ENCODE measurements around the gene PRMT7.

- no peak for TF ChIP-seq CTCF (IDR thresholded peaks at IDR 0.05)
- TF ChIP-seq POLR2AphosphoS5 (IDR thresholded peaks at IDR 0.05; ENCODE audit: low read depth, low read length): no peak
- TF ChIP-seq REST (IDR thresholded peaks at IDR 0.05; ENCODE audit: insufficient read depth in 1 of 2, low read depth in 2 of 2, low read length in 1 of 2): no peak
- TF ChIP-seq SIN3A (IDR thresholded peaks at IDR 0.05; ENCODE audit: borderline replicate concordance, insufficient read depth, low read depth, low read length): no peak
These were observed 61.5 kb downstream of the PRMT7 start for GRCh38 chr16:68372381-68372720.

All from Panc1 (cell line).